ENCODE measurements around the gene COL24A1. TPM values are rescaled to one million over a fixed set of nuclear protein-coding genes. Genes with fewer than 3 reads are reported as not detected.

Gene COL24A1
- total RNA-seq, 1 donor from 2014 or later: under 0.01 TPM

- Histone ChIP-seq H3K36me3 (ENCODE audit: control insufficient read depth, insufficient read depth, low read length) (no peaks in the 10 kb centered on the region), H3K27me3 (ENCODE audit: control insufficient read depth, insufficient read depth, low read length) (no peaks in the 10 kb centered on the region), H3K4me3 (ENCODE audit: low read depth, low read length) (no peak overlapping the region)
- no peak for DNase-seq (ENCODE audit: low read depth)
- TF ChIP-seq CTCF (IDR thresholded peaks at IDR 0.05; ENCODE audit: insufficient read depth, low read length, severe bottlenecking): no peak
- no peak for FAIRE-seq
Measured at GRCh38 chr1:85762804-85763203, 393.8 kb downstream of the COL24A1 start.

- Histone ChIP-seq H3K4me3 (ENCODE audit: low read depth, low read length) (no peak overlapping the region), H3K36me3 (ENCODE audit: control insufficient read depth, insufficient read depth, low read length) (no peaks in the 10 kb centered on the region), H3K27me3 (ENCODE audit: control insufficient read depth, insufficient read depth, low read length) (no peaks in the 10 kb centered on the region)
- FAIRE-seq: no peak
- DNase-seq (ENCODE audit: low read depth): no peak
- TF ChIP-seq CTCF (IDR thresholded peaks at IDR 0.05; ENCODE audit: insufficient read depth, low read length, severe bottlenecking): no peak
Measured at GRCh38 chr1:85756864-85757263, 399.7 kb downstream of the COL24A1 start.

GRCh38 chr1:85748120-85748519, 408.5 kb downstream of the COL24A1 start:
- TF ChIP-seq CTCF (IDR thresholded peaks at IDR 0.05; ENCODE audit: insufficient read depth, low read length, severe bottlenecking): no peak
- Histone ChIP-seq H3K36me3 (ENCODE audit: control insufficient read depth, insufficient read depth, low read length) (no peaks in the 10 kb centered on the region), H3K4me3 (ENCODE audit: low read depth, low read length) (no peak overlapping the region), H3K27me3 (ENCODE audit: control insufficient read depth, insufficient read depth, low read length) (no peaks in the 10 kb centered on the region)
- DNase-seq (ENCODE audit: low read depth) (no peak), FAIRE-seq (no peak)

GRCh38 chr1:85746777-85747176, 409.8 kb downstream of the COL24A1 start:
- no peak for FAIRE-seq
- Histone ChIP-seq H3K36me3 (ENCODE audit: control insufficient read depth, insufficient read depth, low read length) (no peaks in the 10 kb centered on the region), H3K4me3 (ENCODE audit: low read depth, low read length) (no peak overlapping the region), H3K27me3 (ENCODE audit: control insufficient read depth, insufficient read depth, low read length) (no peaks in the 10 kb centered on the region)
- TF ChIP-seq CTCF (IDR thresholded peaks at IDR 0.05; ENCODE audit: insufficient read depth, low read length, severe bottlenecking): no peak
- no peak for DNase-seq (ENCODE audit: low read depth)

GRCh38 chr1:85743814-85744213, 412.8 kb downstream of the COL24A1 start:
- DNase-seq (ENCODE audit: low read depth): no peak
- Histone ChIP-seq H3K4me3 (ENCODE audit: low read depth, low read length) (no peak overlapping the region), H3K36me3 (ENCODE audit: control insufficient read depth, insufficient read depth, low read length) (no peaks in the 10 kb centered on the region), H3K27me3 (ENCODE audit: control insufficient read depth, insufficient read depth, low read length) (no peaks in the 10 kb centered on the region)
- no peak for FAIRE-seq
- TF ChIP-seq CTCF (IDR thresholded peaks at IDR 0.05; ENCODE audit: insufficient read depth, low read length, severe bottlenecking): no peak

GRCh38 chr1:85734931-85735330, 421.6 kb downstream of the COL24A1 start:
- FAIRE-seq (no peak), DNase-seq (ENCODE audit: low read depth) (no peak)
- H3K36me3 ChIP-seq (ENCODE audit: control insufficient read depth, insufficient read depth, low read length): no peaks in the 10 kb centered on the region
- no peak overlapping the region for H3K4me3 ChIP-seq (ENCODE audit: low read depth, low read length)
- no peaks in the 10 kb centered on the region for H3K27me3 ChIP-seq (ENCODE audit: control insufficient read depth, insufficient read depth, low read length)
- TF ChIP-seq CTCF (IDR thresholded peaks at IDR 0.05; ENCODE audit: insufficient read depth, low read length, severe bottlenecking): no peak

Measured in bronchial epithelial cell (primary cell).